Tibial nerve (tissue), 4 donors: ENCODE data around the gene CRYBG1.

Source experiments
- CTCF ChIP-seq, 5 experiments: fragments of 200-600 bp in 3 of 5; fragments of 450-650 bp in 2 of 5; sonication (generic) in 3 of 5; IDR thresholded peaks; one replicate each; pipeline ENCODE4 v1.5.1; 2016 to 2019; ENCODE audit warnings: antibody characterized with exemption in 5 of 5, mild to moderate bottlenecking in 3 of 5, moderate library complexity in 2 of 5
- EP300 ChIP-seq, 2 donors: sonication (generic); formaldehyde crosslinking; IDR thresholded peaks; one replicate each; pipeline ENCODE4 v1.6.1; 2017; ENCODE audit warnings: antibody characterized with exemption in 2 of 2, mild to moderate bottlenecking in 1 of 2
- POLR2A ChIP-seq, 2 donors: fragments of 450-650 bp; IDR thresholded peaks; one replicate each; pipeline ENCODE4 v1.6.1; 2017; ENCODE audit warnings: antibody characterized with exemption in 2 of 2, mild to moderate bottlenecking in 2 of 2, moderate library complexity in 2 of 2

- TF ChIP-seq EP300 (IDR thresholded peaks at IDR 0.05) (no peak), CTCF (IDR thresholded peaks at IDR 0.05) (no peak), POLR2A (IDR thresholded peaks at IDR 0.05) (no peak)
Measured at GRCh38 chr6:106522562-106523250, 162.2 kb downstream of the CRYBG1 start.
